IMR-90 (cell line): ENCODE results near the gene UTP14C. TPM values are rescaled to one million over a fixed set of nuclear protein-coding genes. Genes with fewer than 3 reads are reported as not detected.

Source experiments
- ATAC-seq: fragments of 200-7000 bp; cut with Tn5 transposase; 2 replicates; pipeline ENCODE4 v1.9.1; 2020; ENCODE audit warnings: low read depth, mild to moderate bottlenecking, moderate library complexity
- BruUV-seq: library from RNA; stranded (reverse); fragments of 400-500 nt; replicated peaks from 2 replicates; lab custom pipeline; 2021; lab: Mats Ljungman, UMichigan
- CTCF ChIA-PET: fragments of 300-600 bp; formaldehyde crosslinking; extraction: SDS; loops from one replicate; lab custom pipeline; 2021; ENCODE audit warnings: antibody characterized with exemption; lab: Yijun Ruan, JAX
- POLR2A ChIA-PET: fragments of 300-600 bp; sonication (Branson Sonifier 250); formaldehyde crosslinking; loops from one replicate; lab custom pipeline; 2022; ENCODE audit warnings: antibody characterized with exemption; ENCODE audit not compliant: unreplicated experiment; lab: Charles Lee
- DNase-seq: peaks from one replicate; pipeline ENCODE4 v3.0.0; 2013
- H2AFZ ChIP-seq: replicated peaks from 2 replicates; pipeline ENCODE3; 2013; ENCODE audit warnings: low read length, mild to moderate bottlenecking; ENCODE audit not compliant: poor library complexity
- H2AK5ac ChIP-seq: 2 replicates; pipeline ENCODE4 v1.6.1; 2013; ENCODE audit warnings: low read depth, low read length, inconsistent platforms
- H2AK9ac ChIP-seq: replicated peaks from 2 replicates; pipeline ENCODE3; 2013; ENCODE audit warnings: mild to moderate bottlenecking, low read depth, low read length, moderate library complexity; ENCODE audit not compliant: poor library complexity
- H2BK120ac ChIP-seq: 2 replicates; pipeline ENCODE4 v1.6.1; 2013; ENCODE audit warnings: low read depth, low read length, inconsistent platforms
- H2BK15ac ChIP-seq: 3 replicates; pipeline ENCODE4 v1.6.1; 2013; ENCODE audit warnings: low read depth, low read length, inconsistent platforms
- H2BK20ac ChIP-seq: 2 replicates; pipeline ENCODE4 v1.6.1; 2013; ENCODE audit warnings: low read depth, mild to moderate bottlenecking, inconsistent platforms, low read length, moderate library complexity
- H2BK5ac ChIP-seq: 2 replicates; pipeline ENCODE4 v1.6.1; 2013; ENCODE audit warnings: mild to moderate bottlenecking, low read depth, low read length, inconsistent platforms; ENCODE audit not compliant: poor library complexity, severe bottlenecking
- H3K14ac ChIP-seq: replicated peaks from 2 replicates; pipeline ENCODE4 v1.6.1; 2013; ENCODE audit warnings: low read depth, low read length, inconsistent platforms
- H3K18ac ChIP-seq: 2 replicates; pipeline ENCODE4 v1.6.1; 2013; ENCODE audit warnings: low read depth, low read length, control low read depth
- H3K23ac ChIP-seq: 2 replicates; pipeline ENCODE4 v1.6.1; 2013; ENCODE audit warnings: low read depth, low read length, inconsistent platforms
- H3K27ac ChIP-seq: 2 replicates; pipeline ENCODE4 v1.5.1; 2013; ENCODE audit warnings: mild to moderate bottlenecking, control low read depth, low read length; ENCODE audit not compliant: insufficient read depth
- H3K27me3 ChIP-seq: 2 replicates; pipeline ENCODE4 v1.6.1; 2013; ENCODE audit warnings: low read length; ENCODE audit not compliant: control insufficient read depth, insufficient read depth
- H3K36me3 ChIP-seq: 2 replicates; pipeline ENCODE4 v1.6.1; 2013; ENCODE audit warnings: low read length, mixed read lengths; ENCODE audit not compliant: control insufficient read depth, insufficient read depth
- H3K4ac ChIP-seq: 2 replicates; pipeline ENCODE4 v1.6.1; 2013; ENCODE audit warnings: low read depth, low read length, inconsistent platforms
- H3K4me1 ChIP-seq: 2 replicates; pipeline ENCODE4 v1.6.1; 2013; ENCODE audit warnings: low read length, mixed read lengths; ENCODE audit not compliant: control insufficient read depth, insufficient read depth
- H3K4me2 ChIP-seq: 2 replicates; pipeline ENCODE4 v1.6.1; 2013; ENCODE audit warnings: low read depth, mild to moderate bottlenecking, control low read depth, low read length, moderate library complexity
- H3K4me3 ChIP-seq: 2 replicates; pipeline ENCODE4 v1.5.1; 2013; ENCODE audit warnings: low read depth, mild to moderate bottlenecking, control low read depth, low read length, moderate library complexity; ENCODE audit not compliant: insufficient read depth
- H3K56ac ChIP-seq: 2 replicates; pipeline ENCODE4 v1.6.1; 2013; ENCODE audit warnings: low read length, inconsistent platforms; ENCODE audit not compliant: insufficient read depth; ENCODE audit errors: extremely low read depth
- H3K79me1 ChIP-seq, 2 experiments: 2 replicates each; pipeline ENCODE4 v1.6.1; 2013; ENCODE audit warnings: low read length in 2 of 2, inconsistent platforms in 1 of 2, low read depth in 1 of 2
- H3K9ac ChIP-seq: 2 replicates; pipeline ENCODE4 v1.6.1; 2013; ENCODE audit warnings: low read depth, low read length, control low read depth
- H3K9me1 ChIP-seq: 2 replicates; pipeline ENCODE4 v1.6.1; 2013; ENCODE audit warnings: low read length, inconsistent platforms; ENCODE audit not compliant: insufficient read depth
- H3K9me3 ChIP-seq: 2 replicates; pipeline ENCODE4 v1.6.1; 2013; ENCODE audit warnings: low read length; ENCODE audit not compliant: control insufficient read depth, insufficient read depth
- H4K20me1 ChIP-seq: 2 replicates; pipeline ENCODE4 v1.6.1; 2013; ENCODE audit warnings: low read length, inconsistent platforms; ENCODE audit not compliant: insufficient read depth
- H4K5ac ChIP-seq: 2 replicates; pipeline ENCODE4 v1.6.1; 2013; ENCODE audit warnings: mild to moderate bottlenecking, low read depth, low read length, control low read depth
- H4K8ac ChIP-seq, 2 experiments: 2 replicates each; pipeline ENCODE4 v1.6.1; 2013; ENCODE audit warnings: low read depth in 2 of 2, low read length in 2 of 2, control low read depth in 1 of 2, inconsistent platforms in 1 of 2
- H4K91ac ChIP-seq: 2 replicates; pipeline ENCODE4 v1.6.1; 2013; ENCODE audit warnings: low read depth, low read length, inconsistent platforms; ENCODE audit not compliant: insufficient read depth
- ELK1 ChIP-seq: fragments of 150-350 bp; IDR thresholded peaks from 2 replicates; pipeline ENCODE4 v1.6.1; 2016; ENCODE audit warnings: low read depth, mild to moderate bottlenecking, low read length, moderate library complexity, borderline replicate concordance
- WGBS, 2 experiments: methylation state at CpG; one replicate each; pipeline versions ENCODE4 v1.1.5 to v1.1.7; 2013; ENCODE audit warnings: missing lambda C conversion rate in 2 of 2; ENCODE audit not compliant: insufficient read length in 1 of 2; ENCODE audit errors: extremely low coverage in 2 of 2; 5-methylcytosine and 5-hydroxymethylcytosine counted together
- dilution Hi-C: fragments of 300-500 bp; cut with HindIII; formaldehyde crosslinking; loops from one replicate; pipeline ENCODE4 v1.14.3; 2018; ENCODE audit warnings: low sequenced_read_pairs; ENCODE audit not compliant: unreplicated experiment
- in situ Hi-C: fragments of 300-500 bp; cut with MboI; formaldehyde crosslinking; loops from 3 replicates; pipeline ENCODE4 v1.14.3; 2019; ENCODE audit warnings: low sequenced_read_pairs, inconsistent platforms, mixed read lengths
- intact Hi-C: fragments of 100-400 bp; cut with micrococcal nuclease; formaldehyde crosslinking; loops from 2 replicates; pipeline ENCODE4 v1.10.0; 2022
- polyA plus RNA-seq, 3 experiments: library from polyadenylated mRNA; depleted of rRNA; stranded (reverse); fragments of >200 nt; gene quantifications; 2 replicates each; pipeline ENCODE4 v1.2.3, GENCODE V29; 2012; ENCODE audit warnings: low replicate concordance in 1 of 3
- total RNA-seq: library from RNA; depleted of rRNA; stranded (reverse); fragments of >200 nt; gene quantifications from 2 replicates; pipeline ENCODE4 v1.2.3, GENCODE V29; 2012
- TF ChIP-seq, protein P1 (sequence below): conservative IDR thresholded peaks from 2 replicates; pipeline ENCODE4 v1.5.1; 2012; ENCODE audit warnings: mild to moderate bottlenecking, low read depth, low read length, improper control_type of control experiment

The UTP14C gene
- total and polyA plus RNA-seq, 2 of the 4 experiments (the other 2 are of a cell fraction): 8.2 to 12.5 TPM

GRCh38 chr13:51995677-51996551, 28.6 kb upstream of the UTP14C start:
- Histone ChIP-seq H3K9me1 (no peaks in the 10 kb centered on the region), H3K4me1 (peaks cover 12% of the 10 kb centered on the region), H2BK5ac (no peak overlapping the region), H3K36me3 (no peaks in the 10 kb centered on the region), H4K20me1 (peaks cover under 1% of the 10 kb centered on the region; the same call in 1 of the 2 replicates), H3K23ac (no peak overlapping the region), H4K5ac (no peak overlapping the region), H2BK120ac (no peak overlapping the region), H3K9me3 (no peaks in the 10 kb centered on the region), H3K4me2 (no peak overlapping the region), H3K56ac (no peak overlapping the region), H4K91ac (no peak overlapping the region), H2AFZ (peak overlapping the region; percentile 56), H2BK20ac (no peak overlapping the region), H2AK5ac (no peak overlapping the region), H3K18ac (no peak overlapping the region), H3K4ac (no peak overlapping the region), H2BK15ac (no peak overlapping the region), H3K4me3 (no peak overlapping the region), H4K8ac (no peak overlapping the region), H2AK9ac (no peak overlapping the region), H3K27me3 (peaks cover 52% of the 10 kb centered on the region), H3K14ac (no peak overlapping the region), H3K79me1 (no peaks in the 10 kb centered on the region), H3K27ac (no peak overlapping the region), H3K9ac (no peak overlapping the region)
- no peak for ATAC-seq
- no peak for TF ChIP-seq ELK1
- TF ChIP-seq, protein P1, sequence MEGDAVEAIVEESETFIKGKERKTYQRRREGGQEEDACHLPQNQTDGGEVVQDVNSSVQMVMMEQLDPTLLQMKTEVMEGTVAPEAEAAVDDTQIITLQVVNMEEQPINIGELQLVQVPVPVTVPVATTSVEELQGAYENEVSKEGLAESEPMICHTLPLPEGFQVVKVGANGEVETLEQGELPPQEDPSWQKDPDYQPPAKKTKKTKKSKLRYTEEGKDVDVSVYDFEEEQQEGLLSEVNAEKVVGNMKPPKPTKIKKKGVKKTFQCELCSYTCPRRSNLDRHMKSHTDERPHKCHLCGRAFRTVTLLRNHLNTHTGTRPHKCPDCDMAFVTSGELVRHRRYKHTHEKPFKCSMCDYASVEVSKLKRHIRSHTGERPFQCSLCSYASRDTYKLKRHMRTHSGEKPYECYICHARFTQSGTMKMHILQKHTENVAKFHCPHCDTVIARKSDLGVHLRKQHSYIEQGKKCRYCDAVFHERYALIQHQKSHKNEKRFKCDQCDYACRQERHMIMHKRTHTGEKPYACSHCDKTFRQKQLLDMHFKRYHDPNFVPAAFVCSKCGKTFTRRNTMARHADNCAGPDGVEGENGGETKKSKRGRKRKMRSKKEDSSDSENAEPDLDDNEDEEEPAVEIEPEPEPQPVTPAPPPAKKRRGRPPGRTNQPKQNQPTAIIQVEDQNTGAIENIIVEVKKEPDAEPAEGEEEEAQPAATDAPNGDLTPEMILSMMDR: no peak
- no peak for DNase-seq
- dilution Hi-C loops: no loop called here
- ChIA-PET POLR2A (no interaction called here), CTCF (interaction anchor here (0.7 kb wide), 1 partner anchor 12 kb away, joined by 3 read pairs; no protein-coding TSS in a partner anchor)
- intact Hi-C loops: no loop called here
- WGBS, 2 experiments: 3% methylated on average over 3 of the region's 9 CpGs; no CpG with 5 or more reads in 1 of the 2 experiments
- no TSS peak for BruUV-seq
- in situ Hi-C loops: no loop called here
